HG03460 (cell line): ENCODE data around the gene EEF2K.
"Not testable (repeated sequence)": the region's sequence is repeated elsewhere in the genome, so short reads cannot be mapped to it uniquely, and the experiment has no call there.

Experiments used
- ATAC-seq: cut with Tn5 transposase; IDR thresholded peaks from one replicate; pipeline ENCODE4 v1.9.1; 2021; ENCODE audit not compliant: unreplicated experiment

The EEF2K gene

GRCh38 chr16:22292320-22292719 is 86.2 kb downstream of the EEF2K start:
- no peak for ATAC-seq

DNA sequence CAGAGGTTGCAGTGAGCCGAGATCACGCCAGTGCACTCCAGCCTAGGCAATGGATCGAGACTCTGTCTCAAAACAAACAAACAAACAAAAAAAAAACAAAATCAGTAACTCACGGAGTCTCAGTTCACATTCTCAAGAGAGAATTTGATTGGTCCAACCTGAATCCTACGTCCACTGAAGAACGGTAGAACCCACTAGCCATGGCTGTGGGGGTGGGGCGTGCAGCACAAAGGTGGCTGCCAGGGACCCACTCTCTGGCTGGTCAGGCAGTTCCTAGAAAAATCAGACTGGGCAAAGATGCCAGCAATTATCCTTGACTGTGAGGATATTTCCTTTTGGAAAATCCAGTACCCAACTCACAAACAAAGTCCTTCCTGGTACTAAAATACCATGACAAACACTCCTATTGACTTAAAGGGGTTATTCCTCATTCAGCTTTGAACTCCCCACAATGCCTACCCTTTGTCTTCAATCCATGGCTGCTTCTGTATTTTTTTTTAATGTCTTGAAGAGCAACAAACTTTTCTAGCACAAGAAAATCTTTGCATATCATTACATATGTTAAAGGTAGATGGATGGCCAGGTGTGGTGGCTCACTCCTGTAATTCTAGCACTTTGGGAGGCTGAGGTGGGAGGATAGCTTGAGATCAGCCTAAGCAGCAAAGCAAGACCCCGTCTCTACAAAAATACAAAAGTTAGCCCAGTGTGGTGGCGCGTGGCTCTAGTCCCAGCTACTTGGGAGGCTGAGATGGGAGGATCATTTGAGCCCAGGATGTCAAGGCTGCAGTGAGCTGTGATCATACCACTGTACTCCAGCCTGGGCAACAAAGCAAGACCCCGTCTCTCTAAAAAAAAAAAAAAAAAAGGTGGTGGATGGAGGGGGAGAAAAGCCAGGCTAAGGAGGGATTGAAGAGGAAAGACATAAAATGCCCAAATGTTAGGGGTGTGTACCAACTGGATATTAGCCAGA is 87.3 kb downstream of the EEF2K start:
- ATAC-seq: no peak

GRCh38 chr16:22296225-22297113 is 90.4 kb downstream of the EEF2K start:
- ATAC-seq: no peak

DNA sequence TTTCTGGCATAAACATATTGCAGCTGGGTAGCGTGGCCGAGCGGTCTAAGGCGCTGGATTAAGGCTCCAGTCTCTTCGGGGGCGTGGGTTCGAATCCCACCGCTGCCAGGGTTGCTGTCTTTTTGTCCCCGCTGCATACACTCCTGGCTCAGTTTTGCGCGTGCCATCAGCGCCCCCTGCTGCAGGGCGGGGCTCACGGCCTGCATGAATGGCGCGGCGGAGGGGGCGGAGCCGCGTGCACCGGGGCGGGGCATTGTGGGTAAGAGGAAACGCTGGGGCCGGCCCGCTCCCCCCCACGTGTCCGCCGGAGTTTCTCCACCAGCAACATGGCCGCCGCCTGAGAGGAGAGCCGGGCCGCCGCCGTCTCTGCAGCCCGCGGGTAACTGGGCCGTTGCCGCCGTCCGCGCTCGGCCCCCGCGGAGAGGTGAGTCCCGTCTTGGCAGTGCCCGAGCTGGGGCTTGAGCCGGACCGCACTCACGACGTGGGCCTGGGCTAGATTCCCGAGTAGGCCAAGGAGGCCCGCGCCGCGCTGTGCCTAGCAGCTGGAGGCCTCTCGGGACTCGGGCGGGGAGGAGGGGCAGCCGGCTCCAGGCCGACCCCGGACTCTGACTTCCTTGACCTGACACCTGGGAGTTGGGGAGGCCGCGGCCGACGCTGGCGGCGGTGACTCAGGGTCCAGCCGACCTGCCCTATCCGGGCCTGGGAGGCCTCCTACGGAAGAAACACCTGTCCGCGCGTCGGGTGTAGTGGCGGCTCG is 91.2 kb downstream of the EEF2K start, which contains the start of gene POLR3E:
POLR3E (plus strand) TSS at position 296 of the 757 bp plus-strand sequence. CDS start 5,560 bp downstream, outside the sequence.
- peak; percentile 82 for ATAC-seq

DNA sequence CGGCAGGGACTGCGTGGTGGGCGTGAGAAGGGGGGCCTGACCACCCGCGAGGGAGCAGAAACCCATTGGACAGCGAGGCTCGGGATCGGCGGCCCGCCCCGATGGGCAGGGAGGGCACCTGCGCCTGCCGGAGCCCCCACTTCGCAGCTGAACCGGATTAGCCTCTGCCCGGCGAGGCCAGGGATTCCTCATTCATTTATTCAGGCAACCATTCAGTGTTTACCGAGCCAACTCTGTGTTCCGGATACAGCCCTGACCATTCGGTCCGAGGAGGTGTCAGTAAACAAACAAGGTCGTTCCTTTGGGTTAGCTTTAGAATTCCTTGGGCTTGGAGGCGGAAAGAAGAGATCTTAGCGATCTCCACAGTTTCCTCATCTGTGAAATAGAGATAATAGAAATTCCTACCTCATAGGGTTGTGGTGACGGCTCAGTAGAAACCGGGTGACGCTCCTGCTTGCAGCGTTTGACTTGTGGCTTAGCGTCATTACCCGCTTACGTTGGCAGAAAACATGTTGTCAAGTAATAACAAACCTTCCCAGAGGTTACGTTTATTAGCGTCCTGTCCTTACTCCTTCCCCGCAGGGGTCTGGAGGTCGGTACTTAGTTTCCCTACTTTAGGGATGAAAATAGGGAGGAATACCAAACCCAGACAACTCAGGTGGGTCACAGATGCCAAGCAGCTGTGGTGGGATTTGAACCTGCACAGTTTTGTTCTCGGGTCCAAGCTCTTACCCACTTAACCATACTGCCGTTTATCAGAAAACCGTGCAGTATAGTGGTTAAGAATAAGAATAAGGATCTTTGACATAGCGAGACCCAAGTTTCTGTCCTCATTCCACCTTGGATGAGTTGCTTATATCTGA is 92.0 kb downstream of the EEF2K start:
- peak; percentile 35 for ATAC-seq

DNA sequence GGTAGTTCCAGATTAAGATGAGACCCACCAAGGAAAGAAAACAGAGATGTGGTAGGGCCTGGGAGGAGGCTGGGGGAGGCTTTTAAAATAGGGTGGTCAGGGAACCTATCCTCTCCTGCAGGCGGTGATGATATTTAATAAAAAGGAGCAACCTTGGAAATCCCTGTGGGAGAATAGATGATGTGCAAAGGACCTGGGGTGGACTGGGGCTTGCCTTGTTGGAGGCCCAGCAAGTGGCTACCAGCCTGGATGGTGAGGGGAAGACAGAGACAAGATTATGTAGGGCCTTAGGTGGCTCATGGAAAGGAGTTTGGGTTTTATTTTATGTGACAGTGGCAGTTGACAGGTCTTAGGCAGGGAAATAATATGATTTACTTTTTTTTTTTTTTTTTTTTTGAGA is 93.0 kb downstream of the EEF2K start:
- no peak for ATAC-seq

GRCh38 chr16:22300427-22301071 is 94.5 kb downstream of the EEF2K start:
- no peak for ATAC-seq

GRCh38 chr16:22301423-22301822 is 95.3 kb downstream of the EEF2K start:
- ATAC-seq: not testable (repeated sequence)

GRCh38 chr16:22302776-22303363 is 96.8 kb downstream of the EEF2K start:
- ATAC-seq: no peak

- no peak for ATAC-seq
These were observed 98.3 kb downstream of the EEF2K start for GRCh38 chr16:22304411-22304810.

- no peak for ATAC-seq
These were observed 100.7 kb downstream of the EEF2K start for GRCh38 chr16:22306788-22307187.

GRCh38 chr16:22307838-22308237 is 101.8 kb downstream of the EEF2K start:
- no peak for ATAC-seq

DNA sequence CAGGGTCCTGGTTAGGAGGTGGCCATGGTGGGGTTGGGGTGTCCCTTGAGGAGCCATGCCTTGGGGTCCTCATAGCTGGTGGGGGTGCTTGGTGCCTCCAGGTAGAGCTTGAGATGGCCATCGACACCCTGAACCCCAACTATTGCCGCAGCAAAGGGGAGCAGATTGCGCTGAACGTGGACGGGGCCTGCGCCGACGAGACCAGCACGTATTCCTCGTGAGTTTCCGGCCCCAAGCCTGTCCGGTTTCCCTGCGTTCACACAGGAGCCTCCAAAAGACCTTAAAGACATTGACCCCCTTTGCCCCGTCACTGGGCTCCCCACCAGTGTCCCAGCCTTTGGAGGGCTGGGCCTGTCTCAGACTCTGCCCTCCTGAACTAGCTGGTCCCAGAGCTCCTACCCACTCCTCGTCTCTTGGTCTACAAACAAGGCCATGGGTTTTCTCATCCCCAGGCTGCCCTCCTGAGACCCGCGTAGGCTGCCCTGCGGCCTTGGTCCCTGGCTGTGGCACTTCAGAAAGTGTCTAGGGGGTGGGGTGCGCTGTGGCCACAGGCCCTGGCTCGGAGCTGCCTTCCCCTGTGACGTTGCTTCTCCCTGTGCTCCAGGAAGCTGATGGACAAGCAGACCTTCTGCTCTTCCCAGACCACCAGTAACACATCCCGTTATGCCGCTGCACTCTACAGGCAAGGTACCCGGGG is 102.9 kb downstream of the EEF2K start:
- no peak for ATAC-seq

GRCh38 chr16:22311520-22311919 is 105.4 kb downstream of the EEF2K start:
- no peak for ATAC-seq

DNA sequence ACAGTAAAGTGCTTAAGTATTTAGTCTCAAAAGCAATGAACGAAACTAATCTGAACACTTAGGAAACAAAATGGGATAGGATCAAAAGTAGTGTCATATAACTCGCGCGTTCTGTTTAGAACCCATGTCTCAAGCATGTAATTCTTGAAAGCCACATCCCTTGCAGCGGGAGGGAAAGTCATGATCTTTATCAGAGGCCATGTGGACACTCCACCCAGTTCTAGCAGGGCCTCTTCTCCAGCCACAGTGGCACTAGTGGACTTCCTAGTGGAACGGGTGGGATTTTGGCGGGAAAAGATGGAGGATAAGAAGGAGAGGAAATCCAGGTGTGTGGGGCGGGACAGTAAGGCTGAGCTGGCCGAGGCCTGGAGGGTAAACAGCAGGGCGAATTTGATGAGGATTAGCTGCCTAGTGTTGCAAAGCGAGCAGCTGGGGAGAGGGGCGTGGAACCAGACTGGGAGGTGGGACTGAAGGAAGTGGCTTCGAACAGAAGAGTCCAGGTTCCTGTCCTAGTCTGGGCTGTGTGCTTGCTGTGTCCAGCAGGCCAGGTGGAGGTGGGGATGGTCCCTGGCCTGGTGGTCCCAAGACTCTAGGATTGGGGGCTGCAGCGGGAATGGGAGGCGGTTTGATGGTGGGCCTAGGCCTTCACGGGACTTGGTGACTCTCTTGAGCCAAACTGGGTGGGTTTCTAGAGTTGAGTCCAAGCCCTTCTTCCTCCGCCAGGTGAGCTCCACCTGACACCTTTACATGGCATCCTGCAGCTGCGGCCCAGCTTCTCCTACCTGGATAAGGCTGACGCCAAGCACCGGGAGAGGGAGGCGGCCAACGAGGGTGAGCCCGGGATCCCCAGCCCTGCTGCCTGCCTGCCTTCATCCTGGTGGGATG is 107.1 kb downstream of the EEF2K start:
- ATAC-seq: no peak

GRCh38 chr16:22313876-22314470 is 107.9 kb downstream of the EEF2K start:
- no peak for ATAC-seq
